SK-N-SH (cell line): ENCODE results near the gene MCTS1.
"Not testable (repeated sequence)": the region's sequence is repeated elsewhere in the genome, so short reads cannot be mapped to it uniquely, and the experiment has no call there.

ENCODE experiments used
- GABPA ChIP-seq: IDR thresholded peaks from 2 replicates; pipeline ENCODE4 v1.4.0; 2012; ENCODE audit warnings: low read depth, mild to moderate bottlenecking
- GATA2 ChIP-seq: sonication (generic); formaldehyde crosslinking; IDR thresholded peaks from 2 replicates; pipeline ENCODE4 v1.5.0; 2020; ENCODE audit warnings: mild to moderate bottlenecking, missing genetic modification reagents
- NRF1 ChIP-seq: IDR thresholded peaks from 2 replicates; pipeline ENCODE4 v1.6.1; 2012; ENCODE audit warnings: low read depth, mild to moderate bottlenecking, low read length
- POLR2AphosphoS5 ChIP-seq: IDR thresholded peaks from 2 replicates; pipeline ENCODE4 v1.6.1; 2012; ENCODE audit warnings: low read depth, low read length
- RFX5 ChIP-seq: IDR thresholded peaks from 2 replicates; pipeline ENCODE4 v1.6.1; 2012; ENCODE audit warnings: mild to moderate bottlenecking, improper control_type of control experiment, low read length
- SMC3 ChIP-seq: IDR thresholded peaks from 2 replicates; pipeline ENCODE4 v1.6.1; 2012; ENCODE audit warnings: low read depth, low read length, improper control_type of control experiment
- TF ChIP-seq, protein P1 (sequence below): fragments of 200-600 bp; sonication (generic); IDR thresholded peaks from 2 replicates; pipeline ENCODE4 v1.6.1; 2017; ENCODE audit warnings: antibody characterized with exemption, mild to moderate bottlenecking, moderate library complexity
- TF ChIP-seq, protein P2 (sequence below): fragments of 150-350 bp; IDR thresholded peaks from 2 replicates; pipeline ENCODE4 v1.6.1; 2017; ENCODE audit warnings: antibody characterized with exemption, low read length, low read depth, borderline replicate concordance
- TF ChIP-seq, protein P3 (sequence below): IDR thresholded peaks from 2 replicates; pipeline ENCODE4 v1.4.0; 2012; ENCODE audit warnings: low read depth, borderline replicate concordance

DNA sequence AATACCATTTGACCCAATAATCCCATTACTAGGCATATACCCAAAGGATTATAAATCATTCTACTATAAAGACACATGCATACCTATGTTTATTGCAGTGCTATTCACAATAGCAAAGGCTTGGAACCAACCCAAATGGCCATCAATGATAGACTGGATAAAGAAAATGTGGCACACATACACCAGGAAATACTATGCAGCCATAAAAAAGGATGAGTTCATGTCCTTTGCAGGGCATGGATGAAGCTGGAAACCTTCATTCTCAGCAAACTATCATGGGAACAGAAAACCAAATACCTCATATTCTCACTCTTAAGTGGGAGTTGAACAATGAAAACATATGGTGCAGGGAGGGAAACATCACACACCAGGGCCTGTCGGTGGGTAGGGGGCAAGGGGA lies 48.4 kb downstream of the MCTS1 start:
- not testable (repeated sequence) for TF ChIP-seq GATA2 (CRISPR knock-in tag); GABPA; SMC3; RFX5; POLR2AphosphoS5; NRF1
- TF ChIP-seq, protein P1, sequence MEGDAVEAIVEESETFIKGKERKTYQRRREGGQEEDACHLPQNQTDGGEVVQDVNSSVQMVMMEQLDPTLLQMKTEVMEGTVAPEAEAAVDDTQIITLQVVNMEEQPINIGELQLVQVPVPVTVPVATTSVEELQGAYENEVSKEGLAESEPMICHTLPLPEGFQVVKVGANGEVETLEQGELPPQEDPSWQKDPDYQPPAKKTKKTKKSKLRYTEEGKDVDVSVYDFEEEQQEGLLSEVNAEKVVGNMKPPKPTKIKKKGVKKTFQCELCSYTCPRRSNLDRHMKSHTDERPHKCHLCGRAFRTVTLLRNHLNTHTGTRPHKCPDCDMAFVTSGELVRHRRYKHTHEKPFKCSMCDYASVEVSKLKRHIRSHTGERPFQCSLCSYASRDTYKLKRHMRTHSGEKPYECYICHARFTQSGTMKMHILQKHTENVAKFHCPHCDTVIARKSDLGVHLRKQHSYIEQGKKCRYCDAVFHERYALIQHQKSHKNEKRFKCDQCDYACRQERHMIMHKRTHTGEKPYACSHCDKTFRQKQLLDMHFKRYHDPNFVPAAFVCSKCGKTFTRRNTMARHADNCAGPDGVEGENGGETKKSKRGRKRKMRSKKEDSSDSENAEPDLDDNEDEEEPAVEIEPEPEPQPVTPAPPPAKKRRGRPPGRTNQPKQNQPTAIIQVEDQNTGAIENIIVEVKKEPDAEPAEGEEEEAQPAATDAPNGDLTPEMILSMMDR: not testable (repeated sequence)
- TF ChIP-seq, protein P2, sequence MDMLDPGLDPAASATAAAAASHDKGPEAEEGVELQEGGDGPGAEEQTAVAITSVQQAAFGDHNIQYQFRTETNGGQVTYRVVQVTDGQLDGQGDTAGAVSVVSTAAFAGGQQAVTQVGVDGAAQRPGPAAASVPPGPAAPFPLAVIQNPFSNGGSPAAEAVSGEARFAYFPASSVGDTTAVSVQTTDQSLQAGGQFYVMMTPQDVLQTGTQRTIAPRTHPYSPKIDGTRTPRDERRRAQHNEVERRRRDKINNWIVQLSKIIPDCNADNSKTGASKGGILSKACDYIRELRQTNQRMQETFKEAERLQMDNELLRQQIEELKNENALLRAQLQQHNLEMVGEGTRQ: not testable (repeated sequence)
- TF ChIP-seq, protein P3, sequence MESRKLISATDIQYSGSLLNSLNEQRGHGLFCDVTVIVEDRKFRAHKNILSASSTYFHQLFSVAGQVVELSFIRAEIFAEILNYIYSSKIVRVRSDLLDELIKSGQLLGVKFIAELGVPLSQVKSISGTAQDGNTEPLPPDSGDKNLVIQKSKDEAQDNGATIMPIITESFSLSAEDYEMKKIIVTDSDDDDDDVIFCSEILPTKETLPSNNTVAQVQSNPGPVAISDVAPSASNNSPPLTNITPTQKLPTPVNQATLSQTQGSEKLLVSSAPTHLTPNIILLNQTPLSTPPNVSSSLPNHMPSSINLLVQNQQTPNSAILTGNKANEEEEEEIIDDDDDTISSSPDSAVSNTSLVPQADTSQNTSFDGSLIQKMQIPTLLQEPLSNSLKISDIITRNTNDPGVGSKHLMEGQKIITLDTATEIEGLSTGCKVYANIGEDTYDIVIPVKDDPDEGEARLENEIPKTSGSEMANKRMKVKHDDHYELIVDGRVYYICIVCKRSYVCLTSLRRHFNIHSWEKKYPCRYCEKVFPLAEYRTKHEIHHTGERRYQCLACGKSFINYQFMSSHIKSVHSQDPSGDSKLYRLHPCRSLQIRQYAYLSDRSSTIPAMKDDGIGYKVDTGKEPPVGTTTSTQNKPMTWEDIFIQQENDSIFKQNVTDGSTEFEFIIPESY: not testable (repeated sequence)
